CD4-positive, alpha-beta T cell treated with Interleukin-6 for 4 hours (primary cell): ENCODE measurements around the gene PCYOX1L.
A peak's percentile ranks its signal among the peaks of the same experiment; 100 is the strongest.

Experiments used
- DNase-seq: peaks from one replicate; pipeline ENCODE4 v3.0.0-alpha.2; 2020; ENCODE audit warnings: mixed read lengths

The PCYOX1L gene

GRCh38 chr5:149357370-149358293 is at the start of gene PCYOX1L:
PCYOX1L (plus strand) TSS chr5:149358046; CDS start chr5:149358069, 23 bp downstream.
- peak; percentile 96 for DNase-seq

GRCh38 chr5:149309354-149309753 is 48.5 kb upstream of the PCYOX1L start:
- DNase-seq = no peak

GRCh38 chr5:149310488-149310887 is 47.4 kb upstream of the PCYOX1L start:
- no peak for DNase-seq

DNA sequence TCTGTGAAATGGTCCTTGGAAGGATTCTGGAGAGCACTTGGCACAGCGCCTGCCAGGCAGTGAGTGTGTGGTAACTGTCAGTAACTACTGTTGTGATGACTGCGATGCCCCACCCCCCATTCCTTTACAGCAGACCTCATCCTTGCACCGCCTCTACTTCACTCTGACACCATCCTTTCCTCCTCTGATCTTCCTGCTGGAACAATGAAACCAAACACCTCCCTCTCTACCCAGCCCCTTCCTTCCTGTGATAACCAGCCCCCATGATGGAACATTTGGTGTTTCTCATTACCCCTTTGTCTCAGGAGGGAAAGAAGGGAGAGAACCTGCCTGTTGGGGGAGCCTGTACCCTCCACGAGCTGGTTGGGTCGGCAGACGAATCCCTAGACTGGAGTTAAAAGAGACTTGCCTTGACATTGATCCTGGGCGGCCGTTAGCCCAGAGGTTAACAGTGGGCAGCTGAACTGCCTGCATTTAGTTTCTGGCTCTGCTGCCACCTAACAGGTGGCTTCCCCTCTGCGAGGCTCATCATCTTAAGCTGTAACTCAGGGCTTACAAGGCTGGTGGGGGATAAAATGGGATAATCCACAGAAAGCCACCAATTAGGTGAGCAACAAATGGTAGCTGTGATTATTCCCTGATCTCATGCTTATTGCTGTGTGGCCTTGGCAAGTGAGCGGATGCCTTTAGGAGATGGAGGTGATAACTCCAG is 46.7 kb upstream of the PCYOX1L start:
- no peak for DNase-seq

GRCh38 chr5:149313151-149313841 is 44.5 kb upstream of the PCYOX1L start:
- no peak for DNase-seq

DNA sequence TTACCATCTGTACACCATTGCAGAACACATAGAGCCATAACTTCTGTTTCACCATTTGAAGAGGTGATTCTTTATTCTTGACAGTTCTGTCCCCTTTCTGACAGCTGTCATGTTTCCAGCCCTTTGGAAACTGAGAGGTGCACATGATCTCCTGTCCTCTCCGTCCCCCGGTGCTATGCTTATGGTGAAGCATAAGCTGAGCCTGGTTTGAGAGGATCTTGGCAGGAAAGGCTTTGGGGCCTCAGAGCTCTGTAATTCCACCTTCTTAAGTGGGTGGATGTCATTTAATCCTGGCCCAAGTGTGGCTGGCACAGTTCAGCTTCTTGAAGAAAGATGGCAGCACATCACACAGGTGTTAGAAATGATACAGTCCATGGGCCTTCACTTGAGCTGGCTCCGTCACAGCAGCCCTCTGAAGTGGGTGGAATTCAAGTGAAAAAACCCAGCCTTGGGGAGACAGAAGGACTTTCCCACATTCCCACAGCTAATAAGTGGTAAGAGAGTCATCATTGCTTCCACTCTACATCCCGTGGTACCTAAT is 43.2 kb upstream of the PCYOX1L start:
- no peak for DNase-seq

DNA sequence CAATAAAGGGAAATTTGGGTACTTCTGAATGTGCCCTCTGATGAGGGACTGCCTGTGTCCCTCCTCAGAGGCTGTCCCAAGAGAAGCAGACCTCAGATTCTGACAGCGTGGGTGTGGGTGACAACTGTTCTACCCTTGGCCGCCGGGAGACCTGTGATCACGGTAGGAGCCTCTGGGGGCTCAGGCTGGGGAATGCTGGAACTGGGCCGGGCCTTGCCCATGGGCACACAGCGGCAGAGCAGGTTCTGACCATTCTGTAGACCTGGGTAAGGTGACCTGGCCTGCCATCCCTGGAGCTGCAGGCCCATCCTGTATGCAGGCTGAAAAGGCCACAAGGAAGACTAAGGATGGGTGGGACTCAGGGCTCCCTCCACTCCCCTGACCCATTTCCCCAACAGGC is 42.1 kb upstream of the PCYOX1L start:
- no peak for DNase-seq

GRCh38 chr5:149317281-149318048 is 40.4 kb upstream of the PCYOX1L start:
- peak; percentile 67 for DNase-seq

DNA sequence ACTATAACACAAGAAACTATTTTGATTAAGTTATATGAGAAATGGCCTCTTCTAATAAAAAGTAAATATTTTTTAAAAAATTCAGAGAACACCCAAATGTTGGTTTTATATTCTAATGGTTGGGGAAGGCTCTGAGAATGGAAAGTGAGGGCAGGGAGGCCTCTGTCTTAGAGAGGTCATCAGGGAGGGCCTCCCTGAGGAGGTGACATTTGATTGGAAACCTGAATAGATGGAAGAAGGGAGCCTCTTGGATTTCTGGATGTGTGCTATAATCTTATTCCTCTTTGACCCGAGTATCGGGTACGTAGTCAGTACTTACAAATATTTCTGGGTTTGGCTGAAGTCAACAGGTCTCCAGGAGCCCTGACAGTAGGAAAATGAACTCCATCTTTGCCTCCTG is 38.7 kb upstream of the PCYOX1L start:
- no peak for DNase-seq

- no peak for DNase-seq
These were observed 37.0 kb upstream of the PCYOX1L start for GRCh38 chr5:149320791-149321330.

DNA sequence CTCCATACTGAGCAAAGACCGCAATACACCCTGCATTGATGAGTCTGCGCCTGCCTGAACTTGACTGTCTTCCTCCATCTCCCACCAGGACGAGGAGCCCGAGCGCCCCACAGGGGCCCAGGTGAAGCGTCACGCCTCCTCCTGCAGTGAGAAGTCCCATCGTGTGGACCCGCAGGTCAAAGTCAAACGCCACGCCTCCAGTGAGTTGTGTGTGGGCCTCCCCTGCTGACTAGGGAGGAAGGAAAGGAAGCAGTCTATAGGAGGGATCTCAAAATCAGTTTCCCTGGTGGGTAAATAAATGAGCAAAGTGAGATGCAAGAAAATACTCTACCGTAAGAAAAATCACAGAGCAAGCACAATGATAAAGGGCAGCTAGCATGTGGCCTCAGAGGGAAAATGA is 35.3 kb upstream of the PCYOX1L start:
- DNase-seq = no peak

DNA sequence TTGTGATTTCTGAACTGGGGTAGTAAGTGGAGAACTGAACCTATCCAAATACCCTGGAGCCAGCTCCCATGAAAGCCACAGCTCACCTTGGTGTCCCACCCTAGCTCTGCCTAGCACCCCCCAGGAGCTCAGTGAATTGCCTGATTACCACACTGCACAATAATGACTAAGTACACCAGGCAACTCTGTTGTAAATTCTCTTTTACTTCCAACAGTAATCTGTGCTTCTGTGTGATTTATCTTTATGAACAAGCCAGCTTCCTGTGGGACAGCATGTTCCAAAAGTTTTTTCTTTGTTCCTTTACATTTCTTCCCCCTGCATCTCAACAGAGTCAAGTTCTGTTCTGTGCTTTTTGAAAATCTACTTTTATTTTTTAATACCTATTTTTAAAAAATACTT is 34.6 kb upstream of the PCYOX1L start:
- no peak for DNase-seq

- DNase-seq = no peak
These were observed 34.1 kb upstream of the PCYOX1L start for GRCh38 chr5:149323621-149324205.

- DNase-seq = no peak
These were observed 33.2 kb upstream of the PCYOX1L start for GRCh38 chr5:149324641-149325040.

GRCh38 chr5:149325166-149325735 is 32.6 kb upstream of the PCYOX1L start:
- DNase-seq = no peak

- no peak for DNase-seq
These were observed 32.0 kb upstream of the PCYOX1L start for GRCh38 chr5:149325894-149326293.

DNA sequence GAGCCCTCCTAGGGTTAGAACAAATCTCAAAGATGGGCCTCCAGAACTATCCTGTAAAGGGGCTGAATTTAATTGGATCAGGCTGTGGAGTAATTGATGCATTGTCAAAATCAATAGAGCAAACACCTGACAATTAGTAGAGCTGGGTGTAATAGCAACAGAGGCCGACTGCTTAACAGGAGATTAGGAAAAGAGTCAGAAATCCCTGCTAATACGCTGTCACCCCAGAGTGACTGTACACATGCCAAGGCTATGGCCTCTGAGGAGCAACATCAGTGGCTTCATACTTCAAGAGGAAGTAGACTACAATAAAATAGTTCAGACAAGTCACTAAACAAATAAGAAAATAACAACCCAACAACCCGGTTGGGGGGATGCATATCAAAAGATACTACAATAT is 31.2 kb upstream of the PCYOX1L start:
- DNase-seq = no peak

DNA sequence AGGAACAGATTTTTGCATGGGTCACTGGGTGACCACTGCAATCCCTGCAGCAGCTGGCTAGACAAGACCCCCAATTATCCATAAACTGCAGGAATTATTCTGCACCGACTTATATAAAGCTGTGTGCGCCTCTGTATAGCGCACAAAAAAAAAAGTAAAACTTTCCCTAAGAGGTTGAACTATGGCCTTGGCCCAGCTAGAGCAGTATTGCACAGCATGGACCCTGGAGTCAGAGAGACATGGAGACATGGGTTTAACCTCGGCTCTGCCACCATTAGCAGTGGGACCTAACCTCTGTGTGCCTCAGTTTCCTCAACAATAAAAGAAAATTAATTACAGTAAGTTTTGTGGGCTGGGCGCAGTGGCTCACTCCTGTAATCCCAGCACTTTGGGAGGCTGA is 29.7 kb upstream of the PCYOX1L start:
- DNase-seq = no peak

DNA sequence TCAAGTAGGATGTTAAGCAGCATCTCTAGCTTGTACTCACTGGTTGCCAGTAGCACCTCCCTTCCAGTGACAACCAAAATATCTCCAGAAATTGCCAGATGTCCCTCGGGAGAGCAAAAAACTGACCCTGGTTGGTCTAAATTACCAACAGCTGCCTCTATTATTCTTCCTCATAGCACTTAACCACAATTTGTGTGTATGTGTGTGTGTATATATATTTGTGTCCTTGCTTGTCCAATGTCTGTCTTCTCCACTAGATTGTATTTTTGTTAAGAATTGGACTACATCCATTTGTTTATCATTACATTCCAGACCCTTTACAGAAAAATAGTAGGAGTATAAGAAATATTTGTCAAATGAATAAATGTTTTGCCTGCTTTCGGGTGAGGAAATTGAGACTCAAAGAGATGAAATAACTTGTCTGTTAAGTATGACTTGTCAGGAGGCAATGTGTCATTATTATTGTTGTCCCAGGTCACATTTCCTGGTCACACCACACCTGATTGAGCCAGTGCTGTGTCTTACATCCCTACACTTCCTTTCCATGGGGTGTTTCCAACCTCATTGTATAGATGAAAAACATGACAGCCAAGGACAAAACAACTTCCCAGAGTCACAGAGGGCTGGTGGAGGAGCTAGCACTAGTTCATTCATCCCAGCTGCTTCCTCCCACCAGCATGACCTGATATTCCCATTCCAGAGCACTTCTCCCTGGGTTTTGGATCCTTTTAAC is 24.0 kb upstream of the PCYOX1L start:
- DNase-seq = no peak

DNA sequence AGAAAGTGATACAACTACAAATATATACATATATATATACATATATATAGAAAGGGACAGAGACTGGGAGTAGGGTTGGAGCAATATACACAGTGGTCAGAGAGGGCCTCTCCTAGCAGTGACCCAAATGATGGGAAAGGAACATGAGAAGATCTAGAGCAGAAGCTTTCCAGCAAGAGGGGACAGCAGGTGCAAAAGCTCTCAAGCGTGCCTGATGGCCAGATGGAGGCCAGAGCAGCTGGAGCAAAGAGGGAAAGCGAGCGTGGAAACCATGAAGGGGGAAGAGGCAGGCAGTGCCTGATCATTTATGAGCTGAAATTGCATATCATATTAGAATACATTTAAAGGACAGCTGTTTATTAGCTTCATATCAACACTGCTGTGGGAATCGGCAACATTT is 20.1 kb upstream of the PCYOX1L start:
- DNase-seq = no peak

DNA sequence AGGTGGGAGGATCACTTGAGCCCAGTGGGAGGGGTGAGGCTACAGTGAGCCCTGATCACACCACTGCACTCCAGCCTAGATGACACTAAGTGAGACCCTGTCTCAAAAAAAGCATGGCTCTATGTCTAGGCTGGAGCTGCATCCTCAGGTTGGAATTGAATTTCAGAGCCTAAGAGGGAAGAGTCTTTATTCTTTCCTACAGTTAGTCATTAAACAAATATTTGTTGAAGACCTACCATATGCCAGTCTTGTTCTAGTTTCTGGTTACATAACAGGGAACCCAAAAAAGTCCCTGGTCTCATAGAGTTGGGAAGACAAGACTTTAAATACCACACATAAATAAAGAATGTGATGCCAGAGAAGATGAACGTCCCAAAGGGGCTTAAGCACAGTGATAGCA is 19.5 kb upstream of the PCYOX1L start:
- DNase-seq = no peak
